NCI-H69 (cell line): ENCODE measurements around the gene YPEL5.
A peak's percentile ranks its signal among the peaks of the same experiment; 100 is the strongest.
"Not testable (repeated sequence)": the region's sequence is repeated elsewhere in the genome, so short reads cannot be mapped to it uniquely, and the experiment has no call there.

Experiments
- DNase-seq: peaks from one replicate; lab custom pipeline; 2025; lab: John Stamatoyannopoulos, UW

YPEL5 gene

GRCh38 chr2:30136764-30137444 is 9.9 kb upstream of the YPEL5 start:
- DNase-seq, result no peak

DNA sequence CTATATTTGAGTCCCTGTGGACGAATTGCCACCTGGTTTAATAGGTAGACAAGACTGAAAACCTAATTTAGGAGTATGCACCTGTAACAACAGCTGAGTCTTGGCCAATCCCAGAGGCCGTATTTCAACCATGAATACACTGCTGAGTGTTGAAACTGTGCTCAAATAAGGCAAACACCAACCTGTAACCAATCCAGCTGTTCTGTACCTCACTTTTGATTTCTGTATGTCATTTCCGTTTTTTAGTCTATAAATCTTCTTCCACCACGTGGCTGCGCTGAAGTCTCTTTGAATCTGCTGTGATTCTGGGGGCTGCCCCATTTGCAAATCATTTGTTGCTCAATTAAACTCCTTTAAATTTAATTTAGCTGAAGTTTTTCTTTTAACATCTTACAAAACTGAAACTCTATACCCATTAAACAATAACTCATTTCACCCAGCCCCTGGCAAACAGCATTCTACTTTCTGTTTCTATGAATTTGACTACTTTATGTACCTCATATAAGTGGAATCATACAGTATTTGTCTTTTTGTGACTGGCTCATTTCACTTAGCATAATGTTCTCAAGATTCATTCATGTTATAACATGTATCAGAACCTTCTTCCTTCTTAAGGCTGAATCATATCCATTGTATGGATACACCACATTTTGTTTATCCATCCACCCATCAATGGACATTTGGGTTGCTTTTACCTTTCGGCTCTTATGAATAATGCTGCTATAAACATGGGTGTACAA is 7.5 kb upstream of the YPEL5 start:
- no peak for DNase-seq

- no peak for DNase-seq
Observed at GRCh38 chr2:30141136-30141535, 5.7 kb upstream of the YPEL5 start.

DNA sequence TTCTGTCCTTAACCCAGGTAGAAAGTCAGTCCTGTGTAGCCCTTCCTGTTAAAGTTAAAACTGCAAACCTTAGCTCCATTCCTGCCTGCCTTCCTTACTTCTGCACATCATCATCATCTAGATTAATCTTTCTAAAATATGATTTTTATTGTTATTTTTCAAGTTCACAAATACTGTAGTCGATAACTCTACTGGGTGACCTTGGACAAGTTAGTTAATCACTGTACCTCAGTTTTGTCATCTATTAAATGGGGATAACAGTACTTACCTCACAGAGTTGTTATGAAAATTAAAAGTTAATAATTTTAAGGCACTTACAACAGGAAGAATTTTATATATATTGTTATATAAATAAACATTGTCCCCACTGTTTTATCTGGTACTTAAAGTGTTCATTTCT is 2.5 kb upstream of the YPEL5 start:
- DNase-seq, result no peak

GRCh38 chr2:30144951-30145350 is 1.9 kb upstream of the YPEL5 start:
- DNase-seq, result not testable (repeated sequence)

DNA sequence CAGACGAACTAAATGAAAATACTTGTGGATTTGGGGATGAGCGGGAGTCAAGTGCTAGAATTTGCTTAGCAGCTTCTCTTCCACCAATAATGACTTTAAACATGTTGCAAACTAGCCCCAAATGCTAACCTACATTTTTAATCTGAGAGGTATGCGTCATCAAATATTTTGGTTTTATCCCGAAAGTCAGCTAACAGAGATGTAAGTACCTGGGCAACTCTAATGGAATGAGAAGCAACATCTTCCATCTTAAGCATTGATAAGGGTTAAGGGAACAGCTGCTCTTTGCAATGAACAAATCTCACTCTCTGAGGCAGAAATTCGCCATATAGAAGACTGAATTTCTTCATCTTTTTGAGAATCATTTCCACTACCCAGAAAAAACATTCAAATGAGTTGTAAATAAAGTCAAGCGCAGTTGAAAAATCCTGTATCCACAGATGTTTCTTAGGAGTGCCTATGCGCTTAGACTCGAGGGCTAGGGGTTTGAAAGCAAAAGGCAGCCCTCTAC is 926 bp upstream of the YPEL5 start:
- no peak for DNase-seq

- DNase-seq, result no peak
Observed at GRCh38 chr2:30147196-30147714, 448 bp downstream of the YPEL5 start.

DNA sequence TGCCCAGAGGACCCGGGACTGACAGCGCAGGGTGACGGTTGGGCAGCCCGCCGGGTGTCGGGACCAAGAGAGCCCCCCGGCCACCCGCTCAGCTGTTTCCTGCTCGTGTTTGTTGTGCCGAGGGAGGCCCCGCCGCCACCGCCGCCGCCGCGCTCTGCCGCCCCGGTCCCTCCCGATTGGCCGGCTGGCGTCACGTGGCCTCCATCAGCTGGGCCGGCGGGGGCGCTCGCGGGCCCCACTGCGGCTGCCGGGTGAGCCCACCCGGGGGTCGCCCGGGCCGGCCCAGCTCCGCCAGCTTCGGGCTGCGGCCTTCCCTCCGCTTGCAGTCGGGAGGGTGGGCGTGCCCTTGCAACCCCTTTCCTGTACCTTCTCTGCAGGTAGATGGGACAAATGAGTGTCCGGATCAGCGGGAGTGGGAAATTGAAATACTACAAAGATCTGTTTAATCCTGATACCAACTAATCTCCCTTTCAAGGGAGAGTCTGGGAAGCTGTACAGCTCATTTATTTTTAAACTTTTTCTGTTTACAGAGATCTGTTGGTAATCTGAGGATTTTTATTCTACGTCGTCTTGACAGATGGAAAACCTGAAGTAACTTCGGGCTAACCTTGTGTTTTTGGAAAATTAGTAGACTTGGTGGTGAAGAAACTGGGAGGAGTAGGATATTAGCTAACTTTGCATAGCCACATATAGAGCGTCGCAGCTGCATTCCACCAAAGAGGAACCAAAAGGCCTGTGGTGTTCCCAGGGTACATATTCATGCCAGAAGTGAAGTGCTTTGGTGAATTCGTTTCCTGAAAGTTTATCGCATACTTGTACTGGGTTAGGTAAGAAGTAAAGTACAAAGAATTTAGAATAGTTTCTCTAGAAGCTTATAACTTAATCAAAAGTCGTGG is 1.2 kb downstream of the YPEL5 start:
- peak; percentile 71 for DNase-seq

GRCh38 chr2:30148850-30149249 is 2.0 kb downstream of the YPEL5 start:
- no peak for DNase-seq

- no peak for DNase-seq
Observed at GRCh38 chr2:30149513-30149912, 2.7 kb downstream of the YPEL5 start.

DNA sequence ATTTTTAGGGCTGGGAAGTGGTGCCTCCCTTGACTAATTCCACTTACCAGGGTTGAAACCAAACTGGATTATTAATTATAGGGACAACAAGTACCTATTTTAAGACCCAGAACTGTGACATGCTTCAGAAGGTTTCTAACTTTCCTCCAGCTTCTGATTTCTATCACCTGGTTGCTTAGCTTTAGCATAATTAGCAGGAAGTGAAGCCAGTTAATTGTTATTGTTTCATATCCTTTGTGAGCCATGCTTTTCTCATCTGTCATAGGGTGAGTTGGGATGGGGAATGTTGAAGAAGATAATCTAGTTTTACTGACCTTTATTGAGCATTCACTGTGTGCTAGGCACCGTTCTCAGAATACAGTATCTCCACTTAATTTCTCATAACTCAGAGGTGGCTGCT is 3.2 kb downstream of the YPEL5 start:
- no peak for DNase-seq

DNA sequence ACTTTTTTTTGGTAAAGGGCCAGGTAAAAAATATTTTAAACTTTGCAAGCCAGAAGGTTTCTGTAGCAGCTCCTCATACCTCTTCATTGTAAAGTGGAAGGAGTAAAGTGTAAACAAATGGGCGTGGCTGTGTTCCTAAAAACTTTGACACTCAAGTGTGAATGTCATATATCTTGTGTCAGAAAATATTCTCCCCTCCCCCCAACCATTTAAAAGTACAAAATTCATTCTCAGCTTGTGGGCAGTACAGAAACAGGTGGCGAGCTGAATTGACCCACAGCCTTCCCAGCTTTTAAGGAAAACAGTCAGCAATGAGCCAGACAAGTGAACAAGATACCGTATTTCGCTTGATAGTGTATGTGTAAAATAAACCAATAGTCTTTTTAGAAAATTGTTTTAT is 4.0 kb downstream of the YPEL5 start:
- DNase-seq, result peak; percentile 4

- no peak for DNase-seq
Observed at GRCh38 chr2:30152385-30152784, 5.6 kb downstream of the YPEL5 start.

- DNase-seq, result no peak
Observed at GRCh38 chr2:30155202-30155601, 8.4 kb downstream of the YPEL5 start.

DNA sequence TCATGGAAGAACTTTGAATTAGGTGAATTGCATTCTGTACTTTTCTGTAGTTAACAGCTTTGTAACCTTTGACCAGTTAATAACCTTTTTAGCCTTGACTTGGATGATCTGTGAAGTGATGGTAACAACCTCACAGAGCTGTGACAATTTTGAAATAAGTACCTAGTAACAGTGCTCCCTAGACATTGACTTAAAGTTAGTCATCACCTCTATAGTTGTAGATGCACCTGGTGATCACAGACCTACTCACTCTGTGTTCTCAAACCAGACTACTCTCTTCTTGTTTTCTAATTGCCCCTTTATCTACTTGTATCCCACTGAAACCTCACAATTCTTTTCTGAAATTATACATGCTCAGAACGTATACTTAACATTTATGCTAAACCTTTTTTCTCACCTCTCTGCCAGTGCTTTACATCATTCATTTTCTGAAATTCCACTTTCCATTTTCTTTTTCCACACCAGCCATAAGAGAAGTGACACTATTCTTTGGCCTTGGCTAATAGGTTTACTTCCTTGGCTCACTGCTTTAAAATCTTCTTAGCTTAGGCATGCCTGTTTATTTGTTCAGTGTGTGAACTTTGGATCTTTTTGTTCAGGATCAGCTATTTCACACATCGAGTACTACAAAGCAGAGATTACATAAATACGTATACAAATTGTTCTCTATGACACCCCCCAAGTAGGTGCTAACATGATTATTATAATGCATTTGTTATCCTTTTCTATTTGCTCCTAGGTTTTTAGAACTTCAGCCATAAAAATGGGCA is 9.3 kb downstream of the YPEL5 start:
- DNase-seq, result no peak

DNA sequence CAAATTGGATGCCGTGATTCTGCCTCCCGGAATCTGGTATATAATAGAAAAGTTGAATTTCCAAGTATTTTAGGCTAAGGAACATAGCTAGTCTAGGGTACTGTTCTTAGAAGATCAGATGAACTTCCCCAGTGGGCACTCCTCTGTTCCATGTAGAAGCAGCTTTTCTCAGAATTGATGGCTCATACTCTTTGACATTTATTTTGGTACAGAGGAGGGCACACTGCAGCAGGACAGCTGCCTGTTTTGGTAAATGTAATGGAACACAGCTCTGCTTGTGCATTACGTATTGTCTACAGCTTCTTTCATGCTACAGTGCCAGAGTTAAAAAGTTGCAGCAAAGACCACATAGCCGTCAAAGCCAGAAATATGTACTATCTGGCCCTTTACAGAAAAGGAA is 10.8 kb downstream of the YPEL5 start:
- DNase-seq, result no peak

DNA sequence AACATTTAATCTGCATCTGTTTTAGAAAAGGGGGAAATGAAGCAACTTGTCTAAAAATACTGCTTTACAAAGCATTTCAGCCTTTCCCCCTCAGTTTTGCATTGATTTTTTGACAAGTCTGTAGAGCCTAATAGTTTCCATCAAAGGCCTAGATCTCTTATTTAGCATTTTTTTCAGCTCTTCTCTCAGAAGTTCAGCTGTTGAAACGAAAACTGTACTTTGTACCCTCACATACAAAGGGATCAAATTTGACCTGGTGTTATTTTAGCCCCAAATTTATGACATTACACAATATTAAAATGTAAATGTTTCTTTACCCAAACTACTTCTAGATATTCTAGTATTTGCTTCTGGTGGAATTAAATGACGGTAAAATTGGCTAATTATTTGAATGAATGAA is 13.0 kb downstream of the YPEL5 start:
- DNase-seq, result no peak

DNA sequence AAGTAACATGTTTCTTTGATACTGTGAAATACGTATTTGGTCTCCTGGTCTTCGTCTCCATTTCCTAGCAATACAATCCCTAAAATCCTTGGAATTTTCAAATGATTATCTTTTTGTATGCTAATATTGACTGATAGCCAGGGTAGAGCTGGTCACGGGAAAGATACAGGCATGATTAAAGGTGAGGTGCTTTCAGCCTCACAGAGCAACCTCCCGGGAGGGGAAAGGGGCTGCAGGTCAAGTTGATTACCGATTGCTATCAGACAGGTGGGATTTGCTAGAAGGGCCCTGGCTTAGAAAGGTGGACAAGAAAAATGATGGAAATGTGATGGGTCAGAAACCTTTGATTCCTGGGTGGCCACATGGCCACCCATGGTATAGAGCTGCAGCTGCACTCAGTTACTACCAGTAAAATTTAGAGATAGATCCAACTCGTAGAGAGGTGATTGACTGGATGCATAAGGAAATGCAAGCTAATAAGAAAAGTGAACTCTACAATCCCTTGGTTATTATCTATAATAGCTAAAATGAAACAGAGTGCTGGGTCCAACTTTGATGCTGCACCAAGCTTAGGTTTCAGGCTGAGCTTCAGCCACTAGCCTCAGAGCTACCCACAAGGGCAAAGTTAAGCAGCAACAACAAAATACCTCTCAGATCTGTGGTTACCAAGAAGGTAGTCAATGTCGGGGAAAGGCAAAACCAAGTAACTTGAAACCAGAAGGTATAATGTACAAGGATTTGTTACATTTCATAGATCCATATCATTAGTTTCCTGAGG is 15.3 kb downstream of the YPEL5 start:
- no peak for DNase-seq

- no peak for DNase-seq
Observed at GRCh38 chr2:30162806-30163205, 16.0 kb downstream of the YPEL5 start.

DNA sequence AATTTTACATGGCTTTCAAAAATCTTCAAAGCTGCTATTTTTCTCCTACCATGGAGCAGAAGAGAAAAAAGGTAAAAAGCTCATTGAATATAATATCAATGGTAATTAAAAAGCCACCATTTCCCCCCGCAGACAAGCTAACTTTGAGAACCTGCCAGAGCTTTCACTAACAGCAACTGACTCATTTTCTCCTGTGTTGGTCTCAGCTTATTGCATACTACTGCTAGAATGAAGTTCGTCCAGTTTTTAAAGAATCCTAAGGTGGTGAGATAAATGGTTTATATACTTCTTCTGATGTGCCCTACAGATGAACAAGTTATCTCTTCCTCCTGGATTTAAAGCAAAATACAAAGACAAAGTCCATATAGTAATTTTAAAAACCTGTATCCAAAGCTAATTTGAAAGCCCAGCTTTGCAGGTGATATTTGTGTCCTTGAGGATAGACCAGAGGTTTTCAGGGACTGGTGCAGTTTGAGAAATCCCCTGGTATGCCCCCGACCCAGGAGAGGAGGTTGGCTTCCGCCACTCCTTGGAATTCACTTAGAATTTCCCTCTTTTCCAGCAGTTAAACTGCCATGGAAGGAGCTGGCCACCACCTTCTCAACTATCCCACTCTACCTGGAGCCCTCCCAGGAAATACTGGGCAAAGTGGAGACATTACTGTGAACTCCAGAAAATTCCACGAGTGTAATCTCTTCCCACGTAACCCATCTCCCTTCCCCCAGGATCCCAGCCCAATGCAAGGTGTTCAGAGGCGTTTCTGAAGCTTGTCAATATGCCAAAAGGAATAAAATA is 17.5 kb downstream of the YPEL5 start:
- DNase-seq, result no peak
